IgD-negative memory B cell (primary cell): ENCODE measurements around the gene MFAP3. TPM values are rescaled to one million over a fixed set of nuclear protein-coding genes. Genes with fewer than 3 reads are reported as not detected.
"Not testable (repeated sequence)": the region's sequence is repeated elsewhere in the genome, so short reads cannot be mapped to it uniquely, and the experiment has no call there.

ENCODE experiments used
- H3K27ac Mint-ChIP-seq, 3 donors: one replicate each; pipeline ENCODE4 v1.8.0; 2020 to 2022; ENCODE audit warnings: mild to moderate bottlenecking in 3 of 3, mixed read lengths in 3 of 3, moderate library complexity in 1 of 3
- H3K27me3 Mint-ChIP-seq: one replicate; pipeline ENCODE4 v1.8.0; 2021; ENCODE audit warnings: mixed read lengths
- H3K36me3 Mint-ChIP-seq: one replicate; pipeline ENCODE4 v1.8.0; 2020; ENCODE audit warnings: mild to moderate bottlenecking, mixed read lengths
- H3K4me1 Mint-ChIP-seq, 3 donors: one replicate each; pipeline ENCODE4 v1.8.0; 2020 to 2022; ENCODE audit warnings: mixed read lengths in 3 of 3, mild to moderate bottlenecking in 1 of 3
- H3K4me3 Mint-ChIP-seq, 4 donors: one replicate each; pipeline ENCODE4 v1.8.0; 2020 to 2022; ENCODE audit warnings: mild to moderate bottlenecking in 4 of 4, mixed read lengths in 4 of 4, moderate library complexity in 3 of 4
- H3K9me3 Mint-ChIP-seq, 3 donors: one replicate each; pipeline ENCODE4 v1.8.0; 2020 to 2021; ENCODE audit warnings: mixed read lengths in 3 of 3, mild to moderate bottlenecking in 1 of 3
- polyA plus RNA-seq: library from polyadenylated mRNA; unstranded; fragments of 300-500 nt; fragmentation: Illumina TruSeq; gene quantifications from one replicate; pipeline ENCODE4 v1.2.3, GENCODE V29; 2021

The MFAP3 gene
- polyA plus RNA-seq, result 4.0 TPM

DNA sequence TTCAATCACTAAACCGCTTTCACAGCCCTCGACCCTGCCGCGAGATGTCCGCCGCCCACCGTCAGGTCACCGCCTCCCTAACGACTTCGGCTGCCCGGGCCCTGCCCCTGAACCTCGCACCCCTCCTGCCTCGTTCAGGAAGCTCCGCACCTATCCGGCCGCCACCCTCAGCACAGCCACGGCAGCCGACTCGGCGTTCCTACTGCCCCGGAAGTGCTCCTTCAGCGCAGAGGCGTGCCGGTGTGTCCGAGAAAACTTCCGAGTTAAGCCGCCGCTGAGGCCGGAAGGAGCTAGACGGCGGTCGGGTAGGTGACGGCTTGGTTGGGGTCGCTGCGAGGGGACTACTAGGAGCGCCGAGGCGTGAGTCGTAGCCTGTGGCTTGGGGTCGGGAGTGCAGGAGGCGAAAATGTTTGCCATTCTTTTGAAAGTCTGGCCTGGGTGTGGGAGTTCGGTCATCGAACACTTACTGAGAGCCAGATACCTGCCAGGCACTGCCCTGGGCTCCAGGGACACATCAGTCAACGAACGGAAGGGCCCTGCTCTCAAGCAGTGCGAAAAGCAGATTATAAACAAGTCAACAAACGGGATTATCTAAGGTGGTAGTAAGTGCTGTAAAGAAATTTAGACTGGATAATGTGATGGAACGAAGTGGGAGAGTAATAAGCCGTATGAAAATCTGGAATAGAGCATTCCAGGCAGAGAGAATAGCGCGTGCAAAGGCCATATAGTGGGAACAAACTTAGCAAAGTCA is at the start of gene MFAP3, which contains the start of gene FAM114A2:
MFAP3 (plus strand) TSS at position 261 of the 751 bp plus-strand sequence. CDS start 10,756 bp downstream, outside the sequence.
FAM114A2 (minus strand) TSS at position 204 of the 751 bp plus-strand sequence. CDS start 3,957 bp downstream, outside the sequence.
- H3K36me3 Mint-ChIP-seq, result peaks cover 6% of the 10 kb centered on the region
- no peaks in the 10 kb centered on the region for H3K9me3 Mint-ChIP-seq
- H3K4me3 Mint-ChIP-seq, result peak within 1 kb of the TSS; percentile 98 to 99 (median 99)
- no peaks in the 10 kb centered on the region for H3K27me3 Mint-ChIP-seq
- peaks cover 28 to 38% (median 29%) of the 10 kb centered on the region in 3 donors for H3K4me1 Mint-ChIP-seq
- H3K27ac Mint-ChIP-seq, result peak within 1 kb of the TSS; percentile 81 to 99 (median 98)

DNA sequence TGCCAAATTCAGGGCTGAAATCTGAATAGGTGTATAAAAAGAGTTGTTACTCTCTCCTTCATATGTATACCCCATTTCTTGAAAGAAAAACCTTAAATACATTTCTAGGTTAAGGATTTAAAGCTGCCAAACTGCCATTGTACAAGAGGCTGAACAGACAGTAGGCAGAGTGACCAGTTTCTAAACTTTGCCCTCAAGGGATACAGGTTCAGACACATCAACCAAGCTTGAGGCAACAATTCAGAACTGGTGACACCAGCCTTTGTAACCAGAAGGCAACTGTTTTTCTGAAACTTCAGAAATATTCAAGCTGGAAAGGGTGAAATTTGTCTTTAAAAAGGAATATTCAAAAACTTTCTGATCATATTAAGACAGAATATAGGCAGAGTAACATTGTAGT is 47.6 kb upstream of the MFAP3 start:
- H3K27me3 Mint-ChIP-seq, result no peaks in the 10 kb centered on the region
- H3K4me1 Mint-ChIP-seq, result no peaks in the 10 kb centered on the region
- no peaks in the 10 kb centered on the region for H3K9me3 Mint-ChIP-seq
- H3K36me3 Mint-ChIP-seq, result peaks cover 12% of the 10 kb centered on the region
- H3K27ac Mint-ChIP-seq, result no peak overlapping the region
- H3K4me3 Mint-ChIP-seq, result no peak overlapping the region

DNA sequence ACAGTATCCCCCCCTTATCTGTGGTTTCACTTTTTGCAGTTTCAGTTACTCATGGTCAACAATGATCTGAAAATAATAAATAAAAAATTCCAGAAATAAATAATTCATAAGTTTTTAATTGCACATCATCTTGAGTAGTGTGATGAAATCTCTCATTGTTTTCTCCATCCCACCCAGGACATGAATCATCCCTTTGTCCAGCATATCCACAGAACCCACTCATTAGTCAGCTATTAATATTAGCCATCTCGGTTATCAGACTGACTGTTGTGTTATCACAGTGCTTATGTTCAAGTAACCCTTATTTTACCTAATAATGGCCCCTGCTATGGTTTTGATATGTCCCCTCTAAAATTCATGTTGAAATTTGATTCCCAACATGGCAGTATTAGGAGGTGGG is 40.8 kb upstream of the MFAP3 start:
- Mint-ChIP-seq H3K27ac (no peak overlapping the region), H3K36me3 (peaks cover 17% of the 10 kb centered on the region), H3K4me3 (no peak overlapping the region), H3K4me1 (no peaks in the 10 kb centered on the region), H3K9me3 (peaks cover 0 to 3% (median 2%) of the 10 kb centered on the region in 3 donors), H3K27me3 (no peaks in the 10 kb centered on the region)

DNA sequence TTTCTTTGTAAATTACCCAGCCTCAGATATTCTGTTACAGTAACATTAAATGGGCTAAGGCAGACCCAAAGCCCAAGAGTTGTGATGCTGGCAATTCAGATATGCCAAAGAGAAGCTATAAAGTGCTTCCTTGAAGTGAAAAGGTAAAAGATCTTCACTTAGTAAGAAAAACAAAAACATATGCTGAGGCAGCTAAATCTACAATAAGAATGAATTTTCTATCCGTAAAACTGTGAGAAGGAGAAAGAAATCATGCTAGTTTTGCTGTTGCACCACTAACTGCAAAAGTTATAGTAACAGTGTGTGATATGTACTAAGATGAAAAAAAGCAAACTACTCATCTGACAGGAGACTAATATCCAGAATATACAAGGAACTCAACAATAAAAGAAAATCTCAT is 40.0 kb upstream of the MFAP3 start:
- Mint-ChIP-seq H3K4me1 (no peaks in the 10 kb centered on the region), H3K27me3 (no peaks in the 10 kb centered on the region), H3K9me3 (peaks cover 0 to 3% (median 2%) of the 10 kb centered on the region in 3 donors), H3K27ac (no peak overlapping the region), H3K4me3 (no peak overlapping the region), H3K36me3 (peaks cover 17% of the 10 kb centered on the region)

DNA sequence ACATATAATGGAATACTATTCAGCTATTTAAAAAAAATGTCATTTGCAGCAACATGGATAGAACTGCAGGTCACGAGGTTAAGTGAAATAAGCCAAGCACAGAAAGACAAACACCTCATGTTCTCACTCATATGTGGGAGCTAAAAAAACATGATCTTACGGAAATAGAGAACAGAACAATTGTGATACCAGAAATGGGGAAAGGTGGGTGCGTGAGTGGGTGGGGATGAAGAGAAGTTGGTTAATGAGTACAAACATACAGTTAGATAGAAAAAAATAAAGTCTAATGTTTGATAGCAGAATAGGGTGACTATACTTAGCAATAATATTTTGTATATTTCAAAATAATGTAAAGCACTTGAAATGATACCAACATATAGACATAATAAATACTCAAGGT is 38.8 kb upstream of the MFAP3 start:
- Mint-ChIP-seq H3K9me3 (peaks cover 0 to 3% (median 2%) of the 10 kb centered on the region in 3 donors), H3K36me3 (peaks cover 19% of the 10 kb centered on the region), H3K4me3 (no peak overlapping the region), H3K4me1 (no peaks in the 10 kb centered on the region), H3K27ac (no peak overlapping the region), H3K27me3 (no peaks in the 10 kb centered on the region)

DNA sequence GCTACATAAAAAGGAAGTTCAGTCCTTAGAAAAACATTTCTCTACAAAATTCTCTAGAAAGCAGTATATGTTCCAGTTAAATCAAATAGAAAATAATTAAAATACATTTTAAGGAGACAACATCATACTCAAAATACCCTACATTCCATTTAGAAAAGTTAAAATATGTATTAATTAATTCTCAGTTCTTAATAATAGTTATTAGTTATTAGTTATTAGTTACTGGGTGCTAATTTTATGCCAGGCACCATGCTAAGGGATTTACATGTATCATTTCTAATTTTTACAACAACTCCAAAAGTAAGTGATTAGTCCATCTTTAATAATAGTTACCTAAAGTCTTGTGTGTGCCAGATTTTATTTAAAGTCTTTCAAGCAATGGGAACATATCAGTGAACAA is 38.1 kb upstream of the MFAP3 start:
- Mint-ChIP-seq H3K36me3 (peaks cover 19% of the 10 kb centered on the region), H3K4me3 (no peak overlapping the region), H3K27me3 (no peaks in the 10 kb centered on the region)

DNA sequence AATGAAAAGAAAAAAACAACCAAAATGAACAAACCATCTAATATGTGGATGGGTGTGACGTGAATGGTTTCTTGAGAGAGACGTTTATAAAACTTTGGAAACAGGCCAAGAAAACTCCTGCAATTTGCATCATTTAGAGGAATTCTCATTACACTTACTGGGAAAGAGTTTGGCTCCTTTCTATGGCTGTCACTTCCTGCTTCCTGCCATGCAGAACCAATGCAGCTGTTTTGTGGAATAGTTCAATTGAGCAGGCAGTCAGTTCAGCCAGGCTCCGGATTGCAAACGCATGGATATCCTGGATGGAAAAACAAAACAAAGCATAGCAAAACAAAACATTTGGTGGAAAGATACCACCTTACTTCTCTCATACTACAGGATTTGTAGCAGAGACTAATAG is 36.7 kb upstream of the MFAP3 start:
- Mint-ChIP-seq H3K4me1 (no peaks in the 10 kb centered on the region), H3K4me3 (no peak overlapping the region), H3K27me3 (no peaks in the 10 kb centered on the region), H3K36me3 (peaks cover 20% of the 10 kb centered on the region), H3K27ac (no peak overlapping the region), H3K9me3 (peaks cover 0 to 3% (median 2%) of the 10 kb centered on the region in 3 donors)

More for the DNA sequence above, 38.1 kb upstream of the MFAP3 start:
- Mint-ChIP-seq H3K4me1 (no peaks in the 10 kb centered on the region), H3K27ac (no peak overlapping the region), H3K9me3 (peaks cover 0 to 3% (median 2%) of the 10 kb centered on the region in 3 donors)

DNA sequence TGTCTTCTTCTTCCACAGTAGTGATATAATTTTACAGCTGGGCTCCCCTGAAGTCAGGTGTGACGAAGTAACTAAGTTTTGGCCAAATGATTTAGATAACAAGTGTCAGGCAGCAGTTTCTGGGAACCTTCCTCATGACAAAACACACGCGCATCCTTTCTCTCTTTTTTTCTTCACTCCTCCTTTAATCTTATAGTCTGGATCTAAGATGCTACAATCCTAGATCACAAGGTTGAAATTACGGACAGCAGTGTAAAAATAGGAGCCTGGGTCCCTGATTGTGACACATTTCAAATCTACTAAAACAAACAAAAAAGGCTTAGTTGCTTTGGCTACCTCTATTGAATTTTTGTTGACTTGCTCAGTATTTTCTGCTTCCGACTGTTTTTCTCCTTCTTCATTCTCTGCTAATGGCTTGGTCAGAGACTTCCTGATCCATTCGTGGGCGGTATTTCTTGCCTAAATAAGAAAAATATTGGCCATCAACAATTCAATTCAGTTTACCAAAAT is 36.2 kb upstream of the MFAP3 start:
- H3K27ac Mint-ChIP-seq, result no peak overlapping the region
- H3K4me3 Mint-ChIP-seq, result no peak overlapping the region
- H3K27me3 Mint-ChIP-seq, result no peaks in the 10 kb centered on the region
- no peaks in the 10 kb centered on the region for H3K4me1 Mint-ChIP-seq
- peaks cover 0 to 3% (median 2%) of the 10 kb centered on the region in 3 donors for H3K9me3 Mint-ChIP-seq
- H3K36me3 Mint-ChIP-seq, result peaks cover 20% of the 10 kb centered on the region

DNA sequence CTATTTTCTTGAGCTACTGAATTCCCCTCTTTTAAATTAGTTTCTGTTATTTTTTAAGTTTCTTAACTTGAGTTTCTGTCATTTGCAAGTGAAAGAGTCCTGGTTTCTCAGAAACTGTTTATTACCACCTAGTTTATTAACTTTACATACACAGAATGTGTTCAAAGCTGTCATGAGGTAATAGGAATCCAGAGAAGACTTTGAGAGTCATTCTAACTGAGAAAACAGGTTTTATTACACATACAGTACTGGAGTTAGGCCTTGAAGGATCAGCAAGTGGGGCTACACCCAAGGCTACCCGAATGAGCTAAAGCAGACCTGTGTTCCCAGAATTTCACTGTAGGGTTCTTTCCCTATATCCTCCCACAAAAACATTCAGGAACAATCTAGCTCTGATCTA is 33.1 kb upstream of the MFAP3 start:
- no peaks in the 10 kb centered on the region for H3K4me1 Mint-ChIP-seq
- peaks cover 16% of the 10 kb centered on the region for H3K36me3 Mint-ChIP-seq
- H3K4me3 Mint-ChIP-seq, result no peak overlapping the region
- no peak overlapping the region for H3K27ac Mint-ChIP-seq
- H3K27me3 Mint-ChIP-seq, result no peaks in the 10 kb centered on the region
- no peaks in the 10 kb centered on the region for H3K9me3 Mint-ChIP-seq

DNA sequence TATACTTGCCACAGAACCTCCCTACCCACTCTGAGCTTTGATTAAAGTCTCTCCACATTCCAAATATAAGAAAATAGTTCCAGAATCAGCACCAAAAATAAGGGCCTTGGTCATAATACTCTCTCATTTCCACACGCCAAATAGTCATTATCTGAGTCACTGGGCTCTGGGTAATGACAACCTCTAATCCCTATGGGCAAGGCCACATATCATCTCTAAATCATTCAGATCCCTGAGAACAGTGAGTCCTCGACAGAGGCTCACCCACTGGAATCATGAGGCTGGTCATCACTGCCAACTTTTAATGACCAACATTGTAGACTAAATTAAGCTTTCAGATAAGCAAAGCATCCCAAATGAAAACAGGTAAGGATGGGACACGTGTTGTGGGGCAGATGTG is 28.1 kb upstream of the MFAP3 start:
- Mint-ChIP-seq H3K27ac (no peak overlapping the region), H3K27me3 (no peaks in the 10 kb centered on the region), H3K4me3 (no peak overlapping the region), H3K36me3 (peaks cover 11% of the 10 kb centered on the region), H3K4me1 (no peaks in the 10 kb centered on the region), H3K9me3 (no peaks in the 10 kb centered on the region)

DNA sequence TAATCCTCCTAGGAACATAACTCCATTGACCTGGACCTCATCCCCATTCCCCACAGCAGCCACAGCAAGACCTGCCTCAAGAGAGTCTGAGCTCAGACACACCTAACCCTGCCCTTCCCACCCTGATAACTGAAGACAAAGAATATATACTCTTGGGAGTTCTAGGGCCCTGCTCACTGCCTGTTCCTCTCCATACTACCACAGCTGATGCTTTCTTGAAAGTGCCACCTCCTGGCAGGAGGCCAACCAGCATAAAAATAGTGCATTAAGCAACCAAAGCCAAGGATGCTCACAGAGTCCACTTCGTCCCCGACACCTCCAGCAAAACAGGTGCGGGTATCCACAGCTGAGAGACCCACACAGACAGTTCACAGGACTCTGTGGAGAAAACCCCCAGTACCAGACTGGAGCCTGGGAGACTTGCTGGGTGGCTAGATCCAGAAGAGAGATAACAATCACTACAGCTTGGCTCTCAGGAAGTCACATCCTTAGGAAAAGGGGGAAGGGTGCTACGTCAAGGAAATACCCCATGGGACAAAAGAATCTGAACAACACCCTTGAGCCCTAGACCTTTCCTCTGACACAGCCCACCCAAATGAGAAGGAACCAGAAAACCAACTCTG is 23.6 kb upstream of the MFAP3 start:
- H3K9me3 Mint-ChIP-seq, result no peaks in the 10 kb centered on the region
- no peaks in the 10 kb centered on the region for H3K27me3 Mint-ChIP-seq
- peaks cover 31% of the 10 kb centered on the region for H3K36me3 Mint-ChIP-seq
- no peak overlapping the region for H3K4me3 Mint-ChIP-seq
- no peak overlapping the region for H3K27ac Mint-ChIP-seq
- H3K4me1 Mint-ChIP-seq, result peaks cover 7 to 12% (median 9%) of the 10 kb centered on the region in 3 donors

DNA sequence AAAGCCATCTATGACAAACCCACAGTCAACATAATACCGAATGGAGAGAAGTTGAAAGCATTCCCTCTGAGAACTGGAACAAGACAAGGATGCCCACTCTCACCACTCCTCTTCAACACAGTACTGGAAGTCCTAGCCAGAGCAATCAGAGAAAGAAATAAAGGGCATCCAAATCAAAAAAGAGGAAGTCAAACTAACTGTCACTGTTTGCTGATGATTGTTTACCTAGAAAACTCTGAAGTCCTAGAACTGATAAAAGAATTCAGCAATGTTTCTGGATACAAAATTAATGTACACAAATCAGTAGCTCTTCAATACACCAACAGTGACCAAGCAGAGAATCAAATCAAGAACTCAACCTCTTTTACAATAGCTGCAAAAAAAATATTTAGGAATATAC is 19.8 kb upstream of the MFAP3 start:
- H3K4me1 Mint-ChIP-seq, result peaks cover 9 to 12% (median 9%) of the 10 kb centered on the region in 3 donors
- not testable (repeated sequence) for H3K4me3 Mint-ChIP-seq, H3K27me3 Mint-ChIP-seq, H3K9me3 Mint-ChIP-seq, H3K27ac Mint-ChIP-seq
- peaks cover 46% of the 10 kb centered on the region for H3K36me3 Mint-ChIP-seq

DNA sequence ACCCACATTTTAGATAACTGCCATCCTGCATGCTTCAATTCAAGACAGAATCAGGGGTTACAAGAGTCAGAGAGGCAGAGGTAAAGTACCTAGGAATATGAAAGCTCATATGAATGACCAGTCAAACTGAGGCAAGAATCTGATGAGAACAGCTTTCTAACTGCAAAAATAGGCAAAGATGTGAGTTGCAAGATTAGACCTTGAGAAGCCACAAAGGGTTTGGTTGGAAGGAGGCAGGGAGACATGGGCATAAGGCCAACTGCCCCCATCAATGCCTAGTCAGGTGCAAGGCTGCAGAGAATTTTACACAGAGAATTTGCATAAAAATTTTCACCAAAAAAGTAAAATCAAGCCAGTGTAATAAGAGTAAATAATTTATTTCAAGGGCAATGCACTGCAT is 12.8 kb upstream of the MFAP3 start:
- Mint-ChIP-seq H3K36me3 (peaks cover 18% of the 10 kb centered on the region), H3K4me3 (no peak overlapping the region), H3K4me1 (peaks cover 0 to 2% (median 0%) of the 10 kb centered on the region in 3 donors), H3K27ac (no peak overlapping the region), H3K27me3 (no peaks in the 10 kb centered on the region), H3K9me3 (peaks cover 0 to 2% (median 0%) of the 10 kb centered on the region in 3 donors)

DNA sequence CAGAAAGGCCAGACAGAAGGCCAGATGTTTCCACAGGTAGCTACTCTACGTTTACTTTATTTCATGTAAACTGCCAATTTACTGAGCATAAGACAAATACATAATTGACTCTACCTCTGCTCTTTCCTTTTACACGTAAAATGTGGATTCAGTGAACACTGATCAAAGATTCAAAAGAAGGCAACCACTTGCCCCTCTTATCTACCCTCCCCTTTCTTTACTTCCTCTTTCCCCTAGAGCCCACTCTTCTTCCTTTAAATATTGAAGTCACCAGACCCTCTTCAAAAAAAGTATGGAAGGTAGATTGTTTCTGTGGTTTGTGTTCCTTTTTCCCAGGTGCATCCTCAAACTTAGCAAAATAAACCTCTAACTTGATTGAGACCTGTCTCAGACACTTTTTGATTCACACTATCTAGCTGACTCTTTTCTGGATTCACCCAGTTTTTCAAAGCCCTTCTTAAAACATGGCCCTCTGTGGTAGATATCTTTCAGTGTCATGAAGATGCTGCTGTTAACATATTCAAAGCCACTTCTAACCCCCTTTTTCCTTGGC is 6.8 kb upstream of the MFAP3 start:
- Mint-ChIP-seq H3K9me3 (no peaks in the 10 kb centered on the region), H3K4me1 (peaks cover 0 to 11% (median 7%) of the 10 kb centered on the region in 3 donors), H3K27ac (no peak overlapping the region), H3K27me3 (no peaks in the 10 kb centered on the region), H3K36me3 (peaks cover 13% of the 10 kb centered on the region), H3K4me3 (no peak overlapping the region)

DNA sequence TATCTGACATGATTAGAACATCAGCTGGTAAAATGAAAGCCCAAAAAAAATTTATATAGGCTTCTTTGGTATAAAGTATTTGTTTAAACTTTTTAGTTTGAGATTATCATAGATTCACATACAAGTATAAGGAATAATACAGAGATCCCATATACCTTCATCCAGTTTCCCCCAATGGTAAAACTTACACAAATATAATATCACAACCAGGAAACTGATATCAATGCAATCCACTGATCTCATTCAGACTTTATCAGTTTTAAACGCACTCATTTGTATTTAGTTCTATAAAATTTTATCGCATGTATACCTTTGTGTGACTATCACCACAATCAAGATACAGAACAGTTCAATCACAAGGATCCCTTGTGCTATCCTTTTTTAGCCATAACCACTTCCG is 3.8 kb upstream of the MFAP3 start:
- Mint-ChIP-seq H3K36me3 (peaks cover 14% of the 10 kb centered on the region), H3K27ac (no peak overlapping the region), H3K9me3 (no peaks in the 10 kb centered on the region), H3K27me3 (no peaks in the 10 kb centered on the region), H3K4me3 (no peak overlapping the region), H3K4me1 (peaks cover 9 to 22% (median 22%) of the 10 kb centered on the region in 3 donors)
